Measurements from ENCODE around the gene SIAH3. TPM values are rescaled to one million over a fixed set of nuclear protein-coding genes. Genes with fewer than 3 reads are reported as not detected.

The SIAH3 gene
- polyA plus RNA-seq, 4 donors, result 0.01 to 0.06 TPM; not detected in 2

DNA sequence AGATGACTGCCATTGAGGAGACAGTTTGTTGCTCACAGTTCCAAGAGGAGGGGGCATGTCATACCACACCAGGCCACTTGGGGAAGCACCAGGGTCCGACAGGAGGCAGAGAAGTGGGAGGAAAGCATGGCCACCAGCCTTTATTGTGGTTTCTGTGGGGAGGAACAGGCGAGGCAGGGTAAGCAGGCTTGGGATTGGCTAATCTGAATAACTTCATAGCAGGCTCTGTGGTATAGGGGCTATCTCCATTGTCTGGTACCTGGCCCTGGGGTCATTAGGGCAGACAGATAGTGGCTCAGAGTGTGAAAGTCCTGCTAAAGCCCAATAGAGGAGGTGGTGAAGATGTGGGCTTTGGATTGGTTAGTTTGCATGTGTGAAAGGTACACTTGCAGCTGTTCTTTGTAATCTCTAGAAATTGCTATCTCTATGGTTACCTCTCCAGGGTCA is 114.0 kb downstream of the SIAH3 start:
- FAIRE-seq, result no peak
- H3K27ac ChIP-seq (ENCODE audit: low read depth in 1 of 3, low read length in 2 of 3), result no peak overlapping the region
- H3K27me3 ChIP-seq (ENCODE audit: control insufficient read depth in 3 of 3, insufficient read depth in 3 of 3, low read length in 3 of 3), result no peaks in the 10 kb centered on the region
- 26 to 47% (median 42%) methylated on average over 2 of the region's 2 CpGs for WGBS, 3 donors
- H3K4me1 ChIP-seq (ENCODE audit: control insufficient read depth in 3 of 3, insufficient read depth in 2 of 3, low read depth in 1 of 3, low read length in 2 of 3), result no peaks in the 10 kb centered on the region
- no peaks in the 10 kb centered on the region for H3K9me3 ChIP-seq (ENCODE audit: control insufficient read depth in 2 of 2, insufficient read depth in 1 of 2, low read depth in 1 of 2, low read length in 1 of 2)
- no peaks in the 10 kb centered on the region for H3K36me3 ChIP-seq (ENCODE audit: control insufficient read depth in 3 of 3, insufficient read depth in 2 of 3, low read depth in 1 of 3, low read length in 3 of 3)
- no peak for DNase-seq
- H3K4me3 ChIP-seq (ENCODE audit: low read depth in 1 of 3, low read length in 3 of 3), result no peak overlapping the region

DNA sequence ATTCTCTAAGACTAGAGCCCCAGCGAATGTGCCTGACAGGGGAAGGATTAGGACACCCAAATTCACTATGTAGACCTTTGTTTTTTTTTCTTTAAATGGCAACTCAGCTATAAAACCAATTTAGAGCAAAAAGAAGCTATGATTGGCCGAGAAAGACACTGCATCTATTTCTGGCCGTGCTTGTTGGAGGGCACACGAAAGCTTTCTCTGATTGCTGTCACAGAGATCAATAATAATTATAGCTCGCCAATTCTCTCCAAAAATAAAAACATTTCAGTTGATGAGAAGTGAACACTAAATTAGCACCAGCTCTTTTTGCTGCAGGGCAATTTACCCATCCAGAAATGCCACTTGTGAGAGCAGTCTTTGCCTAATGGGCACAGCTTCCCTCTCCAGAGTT is 118.2 kb downstream of the SIAH3 start:
- Histone ChIP-seq H3K4me1 (ENCODE audit: control insufficient read depth in 3 of 3, insufficient read depth in 2 of 3, low read depth in 1 of 3, low read length in 2 of 3) (no peaks in the 10 kb centered on the region), H3K27me3 (ENCODE audit: control insufficient read depth in 3 of 3, insufficient read depth in 3 of 3, low read length in 3 of 3) (peaks cover 0 to 2% (median 0%) of the 10 kb centered on the region in 3 donors), H3K36me3 (ENCODE audit: control insufficient read depth in 3 of 3, insufficient read depth in 2 of 3, low read depth in 1 of 3, low read length in 3 of 3) (no peaks in the 10 kb centered on the region), H3K27ac (ENCODE audit: low read depth in 1 of 3, low read length in 2 of 3) (no peak overlapping the region), H3K9me3 (ENCODE audit: control insufficient read depth in 2 of 2, insufficient read depth in 1 of 2, low read depth in 1 of 2, low read length in 1 of 2) (no peaks in the 10 kb centered on the region), H3K4me3 (ENCODE audit: low read depth in 1 of 3, low read length in 3 of 3) (no peak overlapping the region)
- FAIRE-seq (no peak), DNase-seq (no peak)
- WGBS, 3 donors, result 71 to 83% (median 77%) methylated on average over 5 of the region's 5 CpGs

DNA sequence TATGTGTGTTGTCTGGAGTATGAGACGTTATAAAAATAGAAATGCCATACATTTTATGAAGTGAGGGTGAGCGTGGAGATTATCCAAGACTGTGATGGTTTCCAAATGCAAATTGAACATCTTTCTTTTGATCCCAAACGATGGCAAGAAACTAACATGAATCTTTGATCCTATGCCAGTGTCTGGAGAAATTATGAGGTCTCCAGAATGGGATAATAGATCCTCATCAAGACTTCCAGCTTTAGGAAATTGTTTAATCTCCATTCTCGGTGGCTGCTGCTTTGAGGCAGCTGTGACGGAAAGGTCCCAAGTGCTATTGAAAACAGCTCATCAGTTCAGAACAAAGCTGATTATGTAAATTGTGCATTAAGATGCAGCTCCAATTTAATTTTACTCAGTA is 118.6 kb downstream of the SIAH3 start:
- H3K9me3 ChIP-seq (ENCODE audit: control insufficient read depth in 2 of 2, insufficient read depth in 1 of 2, low read depth in 1 of 2, low read length in 1 of 2), result no peaks in the 10 kb centered on the region
- WGBS, 3 donors, result 60 to 65% (median 63%) methylated on average over 5 of the region's 5 CpGs

DNA sequence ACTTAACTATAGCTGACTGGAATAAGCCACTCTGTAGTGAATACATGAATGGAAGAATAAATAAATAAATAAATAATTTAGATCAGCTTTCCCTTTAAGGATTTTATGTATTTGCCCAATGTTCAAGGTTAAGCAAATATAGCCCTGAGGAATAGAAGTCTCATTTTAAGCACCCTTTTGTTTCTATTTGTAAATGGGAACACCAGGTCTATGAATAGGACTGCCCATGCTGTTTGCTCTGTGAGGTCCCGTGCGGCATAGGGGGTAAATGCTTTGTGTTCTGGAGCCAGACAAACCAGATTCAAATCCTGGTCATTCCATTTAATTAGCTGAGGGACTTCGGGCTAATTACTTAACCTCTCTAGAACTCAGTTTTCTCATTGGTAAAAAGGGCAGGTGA is 120.1 kb downstream of the SIAH3 start:
- no peak overlapping the region for H3K27ac ChIP-seq (ENCODE audit: low read depth in 1 of 3, low read length in 2 of 3)
- FAIRE-seq (no peak), DNase-seq (no peak)
- H3K4me3 ChIP-seq (ENCODE audit: low read depth in 1 of 3, low read length in 3 of 3), result no peak overlapping the region
- H3K4me1 ChIP-seq (ENCODE audit: control insufficient read depth in 3 of 3, insufficient read depth in 2 of 3, low read depth in 1 of 3, low read length in 2 of 3), result no peaks in the 10 kb centered on the region
- peaks cover 0 to 2% (median 0%) of the 10 kb centered on the region in 3 donors for H3K27me3 ChIP-seq (ENCODE audit: control insufficient read depth in 3 of 3, insufficient read depth in 3 of 3, low read length in 3 of 3)
- no peaks in the 10 kb centered on the region for H3K36me3 ChIP-seq (ENCODE audit: control insufficient read depth in 3 of 3, insufficient read depth in 2 of 3, low read depth in 1 of 3, low read length in 3 of 3)
- WGBS, 3 donors, result 69 to 84% (median 77%) methylated on average over 3 of the region's 3 CpGs
- H3K9me3 ChIP-seq (ENCODE audit: control insufficient read depth in 2 of 2, insufficient read depth in 1 of 2, low read depth in 1 of 2, low read length in 1 of 2), result no peaks in the 10 kb centered on the region

More for the DNA sequence above, 118.6 kb downstream of the SIAH3 start:
- Histone ChIP-seq H3K4me3 (ENCODE audit: low read depth in 1 of 3, low read length in 3 of 3) (no peak overlapping the region), H3K4me1 (ENCODE audit: control insufficient read depth in 3 of 3, insufficient read depth in 2 of 3, low read depth in 1 of 3, low read length in 2 of 3) (no peaks in the 10 kb centered on the region), H3K27me3 (ENCODE audit: control insufficient read depth in 3 of 3, insufficient read depth in 3 of 3, low read length in 3 of 3) (peaks cover 0 to 2% (median 0%) of the 10 kb centered on the region in 3 donors), H3K36me3 (ENCODE audit: control insufficient read depth in 3 of 3, insufficient read depth in 2 of 3, low read depth in 1 of 3, low read length in 3 of 3) (no peaks in the 10 kb centered on the region), H3K27ac (ENCODE audit: low read depth in 1 of 3, low read length in 2 of 3) (no peak overlapping the region)
- no peak for DNase-seq
- FAIRE-seq, result no peak

DNA sequence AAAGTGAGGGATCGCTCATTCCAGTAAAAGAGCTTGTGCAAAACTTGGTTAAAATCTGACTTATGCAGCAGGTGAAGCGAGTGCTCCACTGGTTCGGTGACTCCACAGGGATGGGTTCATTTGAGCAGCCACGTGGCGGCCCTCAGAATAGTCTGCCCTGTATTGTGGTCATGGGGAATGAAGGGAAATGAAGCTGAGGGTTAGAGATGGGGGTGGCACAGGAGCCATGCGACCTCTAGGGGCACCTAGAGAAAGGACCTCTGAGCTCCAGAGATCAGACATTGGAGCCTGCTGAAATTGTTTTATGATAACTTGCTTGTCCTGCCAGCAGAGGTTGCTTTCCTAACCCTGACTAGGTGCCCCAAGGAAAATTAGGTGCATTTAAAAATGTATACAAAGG is 122.8 kb downstream of the SIAH3 start:
- Histone ChIP-seq H3K4me1 (ENCODE audit: control insufficient read depth in 3 of 3, insufficient read depth in 2 of 3, low read depth in 1 of 3, low read length in 2 of 3) (no peaks in the 10 kb centered on the region), H3K36me3 (ENCODE audit: control insufficient read depth in 3 of 3, insufficient read depth in 2 of 3, low read depth in 1 of 3, low read length in 3 of 3) (no peaks in the 10 kb centered on the region)

More for the DNA sequence above, 122.8 kb downstream of the SIAH3 start:
- Histone ChIP-seq H3K9me3 (ENCODE audit: control insufficient read depth in 2 of 2, insufficient read depth in 1 of 2, low read depth in 1 of 2, low read length in 1 of 2) (no peaks in the 10 kb centered on the region), H3K27ac (ENCODE audit: low read depth in 1 of 3, low read length in 2 of 3) (no peak overlapping the region), H3K27me3 (ENCODE audit: control insufficient read depth in 3 of 3, insufficient read depth in 3 of 3, low read length in 3 of 3) (peaks cover 0 to 2% (median 0%) of the 10 kb centered on the region in 3 donors), H3K4me3 (ENCODE audit: low read depth in 1 of 3, low read length in 3 of 3) (no peak overlapping the region)
- DNase-seq (peak in 1 of 2 donors; percentile 3), FAIRE-seq (no peak)
- WGBS, 3 donors, result 58 to 69% (median 65%) methylated on average over 6 of the region's 6 CpGs

Other genes starting within 250 kb of the SIAH3 start
- gene ERICH6B, start 236.0 kb downstream of the SIAH3 start, polyA plus RNA-seq, result 1 to 10 TPM in 1 of 4 donors, not detected in 3; 1.6 TPM
- not detected for gene CBY2, start 149.4 kb downstream of the SIAH3 start, polyA plus RNA-seq
- 10 to 100 TPM in 3 of 4 donors, 1 to 10 TPM in 1; 9.2 to 34.5 (median 10.8) TPM for gene ZC3H13, start 201.0 kb upstream of the SIAH3 start, polyA plus RNA-seq

All from small intestine (tissue), 7 donors.